NCI-H524 treated with DMSO at 0.1 percent for 48 hours (cell line): ENCODE measurements around the gene IRAK1.

Experiments
- DNase-seq: peaks from one replicate; lab custom pipeline; 2025; lab: John Stamatoyannopoulos, UW

The IRAK1 gene

DNA sequence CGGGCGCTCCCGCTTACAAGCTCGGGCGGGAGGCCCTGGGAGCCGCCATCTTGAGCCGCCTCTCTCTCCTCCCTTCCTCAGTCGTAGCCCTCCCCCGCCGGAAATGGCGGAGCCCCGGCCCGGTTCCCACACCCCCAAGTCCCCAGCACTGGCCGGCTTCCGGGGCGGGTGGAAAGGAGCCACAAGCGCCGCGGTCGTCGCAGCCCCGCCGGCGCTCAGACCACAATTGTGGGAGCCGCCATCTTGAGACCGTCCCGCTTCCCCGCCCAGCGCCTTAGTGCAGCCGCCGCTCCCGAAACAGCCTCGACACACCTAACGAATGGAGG lies 48.6 kb downstream of the IRAK1 start:
- DNase-seq = peak; percentile 31

- no peak for DNase-seq
These were observed 49.2 kb downstream of the IRAK1 start for GRCh38 chrX:153970357-153971123.

GRCh38 chrX:153969904-153970356 lies 49.8 kb downstream of the IRAK1 start:
- DNase-seq = no peak

DNA sequence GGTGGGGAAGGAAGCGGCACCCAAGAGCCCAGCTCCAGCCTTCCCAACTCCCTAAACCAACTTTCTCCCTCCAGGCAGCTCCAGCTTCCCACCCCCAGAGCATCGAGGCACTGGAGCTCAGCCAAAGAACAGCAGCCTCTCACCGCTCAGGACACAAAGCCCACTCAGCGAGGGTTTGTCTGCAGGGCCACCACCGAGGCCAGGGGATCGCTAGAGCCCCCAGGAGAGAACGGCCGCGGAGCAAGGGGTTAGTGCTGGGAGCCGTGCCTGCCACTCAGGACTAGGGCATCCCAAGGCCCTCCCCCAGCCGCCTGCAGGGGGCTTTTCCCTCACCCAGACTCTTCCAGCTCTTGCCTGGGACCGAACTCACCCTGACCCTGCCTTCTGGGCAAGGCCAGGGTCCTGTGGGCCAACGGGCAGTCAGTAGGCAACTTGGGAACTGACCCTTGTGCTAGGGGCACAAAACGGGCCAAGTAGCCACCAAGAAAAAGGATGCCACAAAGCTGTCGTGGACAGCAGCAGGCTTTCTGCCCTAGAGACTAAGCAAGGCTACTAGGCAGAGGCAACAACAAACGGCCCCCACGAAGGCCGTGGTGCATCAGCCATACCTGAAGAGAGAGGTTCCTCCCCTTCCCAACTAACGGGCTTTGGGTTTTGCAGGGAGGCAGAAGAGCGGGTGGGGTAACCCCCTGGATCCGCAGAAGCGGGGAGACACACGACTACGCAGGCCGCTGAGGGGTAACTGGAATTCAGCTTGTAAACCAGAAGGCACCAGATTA lies 50.4 kb downstream of the IRAK1 start:
- DNase-seq = no peak

DNA sequence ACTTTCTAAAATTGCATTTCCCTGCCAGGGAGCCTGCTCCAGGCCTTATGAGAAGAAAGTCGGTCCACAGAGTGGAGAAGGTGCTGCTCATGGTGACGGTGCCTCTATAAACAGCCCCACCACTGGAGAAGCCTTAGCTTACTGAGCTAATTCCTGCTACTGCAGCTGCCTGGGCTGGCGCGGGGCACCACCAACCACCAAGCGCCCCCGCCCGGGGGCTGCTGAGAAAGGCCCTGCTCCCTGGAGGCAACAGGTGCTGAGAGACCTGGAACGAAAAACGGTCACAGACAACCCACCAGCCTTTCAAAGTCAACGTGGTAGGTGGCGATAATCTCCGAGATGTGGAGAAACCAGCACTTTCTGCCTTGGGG lies 51.0 kb downstream of the IRAK1 start:
- DNase-seq = no peak

GRCh38 chrX:153968255-153968654 lies 51.4 kb downstream of the IRAK1 start:
- no peak for DNase-seq

DNA sequence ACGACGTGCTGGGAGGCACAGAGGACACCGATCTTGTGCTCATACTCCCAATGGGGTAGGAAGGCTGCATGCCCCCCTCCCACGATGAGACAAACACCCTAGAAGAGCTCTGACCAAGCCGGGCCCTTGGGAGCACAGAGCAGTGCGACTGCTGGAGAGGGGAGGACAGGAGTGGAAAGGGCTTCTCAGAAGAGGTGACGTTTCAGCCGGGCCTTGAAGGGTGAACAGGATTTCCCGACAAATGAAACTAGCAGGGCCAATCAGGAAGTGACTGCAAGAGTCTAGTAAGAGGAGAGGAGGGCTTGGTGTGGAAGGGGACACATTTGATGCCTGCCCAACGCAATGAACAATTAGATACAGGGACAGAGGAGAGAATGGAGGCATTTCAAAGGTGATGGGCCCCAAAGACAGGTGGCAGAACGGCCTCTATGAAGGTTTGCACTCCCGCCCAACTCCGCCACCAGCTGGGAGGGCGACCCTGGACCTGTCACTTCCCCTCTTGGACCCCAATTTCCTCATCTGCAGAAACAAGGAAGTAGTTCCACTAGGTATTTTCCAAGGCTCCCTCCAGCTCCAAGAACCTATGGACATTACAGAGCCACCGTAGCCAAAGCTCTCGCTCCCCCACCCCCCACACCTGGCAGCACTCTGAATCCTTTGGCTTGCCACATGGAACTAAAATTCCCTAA lies 52.0 kb downstream of the IRAK1 start:
- DNase-seq = no peak

- no peak for DNase-seq
These were observed 52.7 kb downstream of the IRAK1 start for GRCh38 chrX:153966841-153967535.

DNA sequence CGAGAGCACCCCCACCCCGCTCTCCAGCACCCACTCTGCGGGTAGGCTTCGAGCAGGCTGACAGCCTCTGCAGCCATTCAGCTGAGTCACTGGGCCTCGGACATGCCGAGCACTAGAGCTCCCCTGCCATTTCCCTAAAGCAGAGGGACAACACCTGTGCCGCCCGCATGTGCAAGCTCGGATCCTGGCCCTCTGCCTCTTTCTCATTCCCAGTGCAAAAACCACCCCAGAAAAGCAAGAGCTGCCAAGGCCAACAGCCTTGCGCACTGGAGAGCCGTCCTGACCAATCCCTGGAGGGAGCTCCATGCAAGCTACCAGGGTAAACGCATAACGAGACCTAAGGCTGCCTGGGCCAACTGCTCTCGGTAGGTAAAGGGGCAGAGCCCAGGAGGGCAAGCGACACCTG lies 53.4 kb downstream of the IRAK1 start:
- no peak for DNase-seq

DNA sequence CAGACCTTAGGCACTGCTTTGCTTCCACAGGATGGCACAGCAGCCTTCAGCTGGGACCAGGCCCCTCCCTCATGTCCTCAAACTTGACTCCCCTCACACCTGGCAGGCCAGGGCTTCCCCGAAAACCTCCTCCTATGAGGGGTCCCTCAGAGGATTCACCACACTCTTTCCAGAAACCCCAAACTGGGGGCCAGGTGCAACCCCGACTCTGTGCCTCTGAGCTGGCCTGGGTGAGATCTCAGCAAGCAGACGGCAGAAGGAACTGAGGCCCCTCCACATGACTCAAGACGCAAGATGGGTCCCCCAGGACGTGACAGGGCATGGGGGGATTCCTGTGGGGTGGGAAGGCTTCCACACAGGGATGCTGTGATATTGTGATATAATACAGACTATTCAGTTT lies 54.3 kb downstream of the IRAK1 start:
- no peak for DNase-seq

- DNase-seq = no peak
These were observed 55.6 kb downstream of the IRAK1 start for GRCh38 chrX:153964105-153964504.

GRCh38 chrX:153963546-153963945 lies 56.2 kb downstream of the IRAK1 start:
- DNase-seq = no peak

GRCh38 chrX:153961292-153961691 lies 58.4 kb downstream of the IRAK1 start:
- DNase-seq = no peak

GRCh38 chrX:153960786-153961185 lies 58.9 kb downstream of the IRAK1 start:
- no peak for DNase-seq
